Activated CD8-positive, alpha-beta T cell treated with anti-CD3 and anti-CD28 coated beads for 36 hours (primary cell): ENCODE results near the gene C2orf72. TPM values are rescaled to one million over a fixed set of nuclear protein-coding genes. Genes with fewer than 3 reads are reported as not detected.

Experiments used
- ATAC-seq: fragments of 200-7000 bp; cut with Tn5 transposase; one replicate; pipeline ENCODE4 v1.10.0; 2021; ENCODE audit warnings: mild to moderate bottlenecking, moderate library complexity
- CTCF ChIA-PET: fragments of 350-600 bp; sonication (Branson Sonifier 250); formaldehyde crosslinking; loops from one replicate; lab custom pipeline; 2021; ENCODE audit warnings: antibody characterized with exemption; lab: Charles Lee
- POLR2A ChIA-PET: fragments of 350-600 bp; sonication (Branson Sonifier 250); formaldehyde crosslinking; loops from one replicate; lab custom pipeline; 2021; ENCODE audit warnings: antibody characterized with exemption; lab: Charles Lee
- DNase-seq: peaks from one replicate; pipeline ENCODE4 v3.0.0-alpha.2; 2020
- H3K27ac Mint-ChIP-seq: one replicate; pipeline ENCODE4 v1.8.0; 2021; ENCODE audit warnings: mild to moderate bottlenecking, mixed read lengths
- H3K27me3 Mint-ChIP-seq: one replicate; pipeline ENCODE4 v1.8.0; 2021; ENCODE audit warnings: mixed read lengths
- H3K36me3 Mint-ChIP-seq: one replicate; pipeline ENCODE4 v1.8.0; 2021; ENCODE audit warnings: low read depth, mixed read lengths
- H3K4me1 Mint-ChIP-seq: one replicate; pipeline ENCODE4 v1.8.0; 2021; ENCODE audit warnings: low read depth, mixed read lengths
- H3K4me3 Mint-ChIP-seq: one replicate; pipeline ENCODE4 v1.8.0; 2021; ENCODE audit warnings: mild to moderate bottlenecking, moderate library complexity, mixed read lengths
- H3K9me3 Mint-ChIP-seq: one replicate; pipeline ENCODE4 v1.8.0; 2021; ENCODE audit warnings: mixed read lengths
- intact Hi-C: fragments of 100-400 bp; cut with micrococcal nuclease; formaldehyde crosslinking; loops from one replicate; pipeline ENCODE4 v1.10.0; 2022
- total RNA-seq, 2 experiments: library from RNA; stranded (reverse); gene quantifications; one replicate each; pipeline ENCODE4 v1.2.3, GENCODE V29; 2021
- TF ChIP-seq, protein P1 (sequence below): fragments of 200-600 bp; IDR thresholded peaks from one replicate; pipeline ENCODE4 v1.8.0; 2022; ENCODE audit warnings: antibody characterized with exemption, mild to moderate bottlenecking

Gene C2orf72
- total RNA-seq, 2 experiments from 2014 or later: 2.6 to 5.1 TPM

DNA sequence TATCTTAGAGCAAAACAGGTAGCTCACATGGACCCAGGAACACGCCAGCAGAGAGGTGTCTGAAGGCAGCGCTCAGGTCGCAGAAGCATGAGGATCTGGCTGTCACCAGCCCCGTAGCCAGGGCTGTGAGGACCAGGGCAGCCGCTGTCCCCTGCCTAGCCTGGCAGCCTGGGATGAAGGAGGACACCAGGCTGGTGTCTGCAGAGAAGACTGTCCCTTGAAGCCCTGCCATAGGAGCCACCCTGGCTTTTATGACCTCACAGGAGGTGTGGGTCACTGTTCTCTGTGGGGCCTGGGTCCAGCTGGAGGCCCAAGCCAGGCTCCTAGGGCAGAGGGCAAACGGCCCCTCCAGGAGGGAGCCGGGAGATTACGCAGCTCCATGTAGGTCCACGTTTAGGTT is 41.5 kb upstream of the C2orf72 start, which contains the start of gene SPATA3:
SPATA3 (plus strand) TSS at position 301 of the 400 bp plus-strand sequence. CDS start 113 bp downstream, outside the sequence.
- Mint-ChIP-seq H3K9me3 (no peaks in the 10 kb centered on the region), H3K4me1 (no peaks in the 10 kb centered on the region), H3K27ac (no peak within 1 kb of the TSS), H3K36me3 (no peaks in the 10 kb centered on the region), H3K27me3 (peaks cover 50% of the 10 kb centered on the region), H3K4me3 (no peak within 1 kb of the TSS)
- ATAC-seq: no peak
- TF ChIP-seq, protein P1, sequence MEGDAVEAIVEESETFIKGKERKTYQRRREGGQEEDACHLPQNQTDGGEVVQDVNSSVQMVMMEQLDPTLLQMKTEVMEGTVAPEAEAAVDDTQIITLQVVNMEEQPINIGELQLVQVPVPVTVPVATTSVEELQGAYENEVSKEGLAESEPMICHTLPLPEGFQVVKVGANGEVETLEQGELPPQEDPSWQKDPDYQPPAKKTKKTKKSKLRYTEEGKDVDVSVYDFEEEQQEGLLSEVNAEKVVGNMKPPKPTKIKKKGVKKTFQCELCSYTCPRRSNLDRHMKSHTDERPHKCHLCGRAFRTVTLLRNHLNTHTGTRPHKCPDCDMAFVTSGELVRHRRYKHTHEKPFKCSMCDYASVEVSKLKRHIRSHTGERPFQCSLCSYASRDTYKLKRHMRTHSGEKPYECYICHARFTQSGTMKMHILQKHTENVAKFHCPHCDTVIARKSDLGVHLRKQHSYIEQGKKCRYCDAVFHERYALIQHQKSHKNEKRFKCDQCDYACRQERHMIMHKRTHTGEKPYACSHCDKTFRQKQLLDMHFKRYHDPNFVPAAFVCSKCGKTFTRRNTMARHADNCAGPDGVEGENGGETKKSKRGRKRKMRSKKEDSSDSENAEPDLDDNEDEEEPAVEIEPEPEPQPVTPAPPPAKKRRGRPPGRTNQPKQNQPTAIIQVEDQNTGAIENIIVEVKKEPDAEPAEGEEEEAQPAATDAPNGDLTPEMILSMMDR: no peak
- ChIA-PET CTCF (interaction anchor here (0.8 to 1.9 kb wide), 5 partner anchors 9 to 172 kb away, joined by 3 to 7 read pairs (median 5); no protein-coding TSS in a partner anchor), POLR2A (interaction anchor here (1.4 kb wide), 1 partner anchor 9 kb away, joined by 3 read pairs; no protein-coding TSS in a partner anchor)
- intact Hi-C loops: no loop called here
- DNase-seq: no peak

DNA sequence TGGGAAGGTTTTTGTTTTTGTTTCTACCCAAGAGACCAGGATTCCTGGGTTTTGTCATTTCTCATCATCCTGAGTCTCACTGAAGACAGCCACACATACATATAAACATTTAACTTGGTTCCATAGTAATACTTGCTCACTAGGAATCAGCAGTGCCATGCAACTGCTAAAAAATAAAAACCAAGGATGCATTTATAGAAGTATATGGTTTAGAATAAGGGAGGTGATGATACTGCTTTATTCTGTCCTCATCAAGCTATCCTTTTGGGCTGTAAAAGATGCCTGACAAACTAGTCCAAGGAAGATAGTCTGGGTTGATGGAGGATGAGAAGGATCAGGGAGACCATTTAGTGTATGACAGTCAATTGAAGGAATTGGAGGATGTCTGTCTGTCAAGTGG is 40.7 kb upstream of the C2orf72 start:
- peaks cover 48% of the 10 kb centered on the region for H3K27me3 Mint-ChIP-seq
- DNase-seq (no peak), ATAC-seq (no peak)
- no peaks in the 10 kb centered on the region for H3K9me3 Mint-ChIP-seq
- CTCF ChIA-PET: interaction anchor here (1.7 to 1.9 kb wide), 2 partner anchors 11 to 56 kb away, joined by 5 read pairs; no protein-coding TSS in a partner anchor
- TF ChIP-seq, protein P1: no peak
- no peaks in the 10 kb centered on the region for H3K4me1 Mint-ChIP-seq
- intact Hi-C loops: no loop called here
- no peaks in the 10 kb centered on the region for H3K36me3 Mint-ChIP-seq
- POLR2A ChIA-PET: interaction anchor here (1.4 kb wide), 1 partner anchor 10 kb away, joined by 3 read pairs; no protein-coding TSS in a partner anchor
- H3K27ac Mint-ChIP-seq: no peak overlapping the region
- H3K4me3 Mint-ChIP-seq: no peak overlapping the region

DNA sequence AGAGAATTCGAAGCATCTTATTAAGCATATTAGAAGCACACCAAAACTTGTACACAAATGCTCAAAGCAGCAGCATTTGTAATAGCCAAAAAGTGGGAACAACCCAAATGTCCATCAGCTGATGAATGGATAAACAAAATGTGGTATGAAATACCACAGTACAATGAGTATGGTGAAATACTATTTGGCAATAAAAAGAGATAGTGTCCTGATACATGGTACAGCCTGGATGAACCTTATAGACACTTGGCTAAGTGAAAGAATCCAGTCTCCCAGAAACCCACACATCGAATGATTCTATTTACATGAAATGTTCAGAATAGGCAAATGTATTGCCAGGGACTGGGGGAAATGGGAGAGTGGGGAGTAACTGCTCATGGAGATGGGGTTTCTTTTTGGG is 38.4 kb upstream of the C2orf72 start:
- Mint-ChIP-seq H3K9me3 (no peaks in the 10 kb centered on the region), H3K36me3 (no peaks in the 10 kb centered on the region), H3K4me1 (no peaks in the 10 kb centered on the region), H3K4me3 (no peak overlapping the region), H3K27me3 (peaks cover 36% of the 10 kb centered on the region), H3K27ac (no peak overlapping the region)
- no peak for DNase-seq
- ATAC-seq: no peak
- intact Hi-C loops: no loop called here
- TF ChIP-seq, protein P1: no peak
- POLR2A ChIA-PET: no interaction called here
- CTCF ChIA-PET: interaction anchor here (0.9 to 1.2 kb wide), 3 partner anchors 12 to 51 kb away, joined by 3 to 5 read pairs (median 3); no protein-coding TSS in a partner anchor

DNA sequence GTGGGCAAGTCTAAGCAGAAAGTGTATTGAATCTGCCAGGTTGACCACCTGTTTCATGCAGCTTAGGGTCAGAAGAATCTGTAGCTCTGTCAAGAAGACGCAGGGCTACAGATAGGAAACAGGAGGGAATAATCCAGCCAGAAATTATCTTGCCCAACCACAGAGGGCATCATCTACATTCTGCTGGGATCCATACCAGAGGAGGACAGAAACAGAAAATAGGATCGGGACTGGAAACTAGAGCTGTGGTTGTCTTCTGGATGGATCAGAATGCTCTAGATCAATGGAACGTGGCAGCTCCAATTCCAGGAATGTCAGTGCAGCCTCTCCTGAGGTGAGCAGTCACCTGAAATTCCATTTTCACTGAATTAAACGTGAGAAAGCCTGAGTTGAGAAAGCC is 37.8 kb upstream of the C2orf72 start:
- Mint-ChIP-seq H3K4me3 (no peak overlapping the region), H3K36me3 (no peaks in the 10 kb centered on the region), H3K4me1 (no peaks in the 10 kb centered on the region), H3K27ac (no peak overlapping the region), H3K9me3 (no peaks in the 10 kb centered on the region), H3K27me3 (peaks cover 34% of the 10 kb centered on the region)
- POLR2A ChIA-PET: no interaction called here
- CTCF ChIA-PET: interaction anchor here (1.2 kb wide), 1 partner anchor 50 kb away, joined by 3 read pairs; no protein-coding TSS in a partner anchor
- intact Hi-C loops: no loop called here
- TF ChIP-seq, protein P1: no peak
- DNase-seq: no peak
- ATAC-seq: no peak

DNA sequence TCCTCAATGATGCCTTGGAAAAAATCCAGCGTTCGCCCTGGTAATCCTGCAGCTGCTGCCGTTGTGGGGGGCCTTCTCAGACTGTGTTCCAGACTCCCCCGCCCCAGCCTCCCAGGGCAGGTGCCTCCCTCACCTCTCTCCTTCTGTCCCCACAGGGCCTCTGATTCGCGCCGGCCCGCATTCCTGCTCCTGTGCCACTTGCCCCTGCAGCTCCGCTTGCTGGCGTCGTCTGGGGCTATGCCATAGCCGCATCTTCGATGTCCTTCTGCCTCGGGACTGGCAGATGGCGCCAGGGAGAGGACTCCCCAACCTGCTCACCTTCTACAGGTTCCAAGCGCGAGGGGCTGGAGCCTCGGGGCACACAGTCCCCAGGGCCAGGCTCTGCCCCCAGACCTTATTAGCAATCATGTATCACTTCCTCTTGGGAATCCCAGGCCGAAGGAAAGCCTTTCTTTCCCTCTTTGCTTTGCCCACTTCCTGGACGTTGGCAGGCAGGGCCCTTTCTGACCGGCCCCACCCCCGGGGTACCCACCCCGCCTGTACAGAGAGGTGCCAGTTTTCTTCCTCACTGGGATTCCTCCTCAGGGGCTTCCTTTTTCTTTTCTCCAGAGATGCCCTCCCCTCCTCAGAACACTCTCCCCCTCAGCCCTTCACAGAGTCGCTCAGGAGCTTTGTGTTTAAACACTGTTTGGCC is 37.0 kb upstream of the C2orf72 start:
- no peak for ATAC-seq
- H3K27ac Mint-ChIP-seq: no peak overlapping the region
- peaks cover under 1% of the 10 kb centered on the region for H3K36me3 Mint-ChIP-seq
- H3K9me3 Mint-ChIP-seq: peaks cover under 1% of the 10 kb centered on the region
- DNase-seq: no peak
- intact Hi-C loops: no loop called here
- POLR2A ChIA-PET: interaction anchor here (0.9 kb wide), 1 partner anchor 8 kb away, joined by 3 read pairs; no protein-coding TSS in a partner anchor
- H3K27me3 Mint-ChIP-seq: peaks cover 30% of the 10 kb centered on the region
- H3K4me1 Mint-ChIP-seq: no peaks in the 10 kb centered on the region
- TF ChIP-seq, protein P1: no peak
- CTCF ChIA-PET: interaction anchor here (0.7 to 1.2 kb wide), 2 partner anchors 50 to 74 kb away, joined by 3 read pairs; no protein-coding TSS in a partner anchor
- H3K4me3 Mint-ChIP-seq: no peak overlapping the region
